H1 (cell line): ENCODE results near the gene RASSF5.

ENCODE experiments used
- BCL11A ChIP-seq, 2 experiments: IDR thresholded peaks; one replicate each; pipeline ENCODE4 v1.6.1; 2011; ENCODE audit warnings: low read depth in 2 of 2, low read length in 2 of 2, mild to moderate bottlenecking in 2 of 2
- CEBPB ChIP-seq: IDR thresholded peaks from 2 replicates; pipeline ENCODE4 v1.6.1; 2012; ENCODE audit warnings: low read depth, low read length
- CREB1 ChIP-seq: IDR thresholded peaks from 2 replicates; pipeline ENCODE4 v1.6.1; 2012; ENCODE audit warnings: inconsistent platforms
- EZH2 ChIP-seq: fragments of 200-600 bp; sonication (generic); IDR thresholded peaks from 2 replicates; pipeline ENCODE4 v1.7.1; 2012; ENCODE audit warnings: low read depth, mild to moderate bottlenecking, moderate library complexity, low read length, inconsistent platforms; ENCODE audit not compliant: severe bottlenecking
- POLR2A ChIP-seq, 2 experiments: IDR thresholded peaks; 1 replicate in 1 of 2; 2 replicates in 1 of 2; pipeline ENCODE4 v1.6.1; 2011; ENCODE audit warnings: low read depth in 2 of 2, low read length in 2 of 2, mild to moderate bottlenecking in 2 of 2; ENCODE audit errors: control extremely low read depth in 1 of 2
- RNF2 ChIP-seq: fragments of 200-900, 300-1000 bp; sonication (generic); IDR thresholded peaks from 2 replicates; pipeline ENCODE4 v1.7.1; 2016; ENCODE audit warnings: borderline replicate concordance, low read depth, mild to moderate bottlenecking, antibody characterized with exemption, low read length; ENCODE audit not compliant: poor library complexity, severe bottlenecking; ENCODE audit errors: missing control alignments
- SAP30 ChIP-seq: fragments of 300-600 bp; sonication (generic); IDR thresholded peaks from 2 replicates; pipeline ENCODE4 v1.7.1; 2012; ENCODE audit warnings: low read length, moderate library complexity, mild to moderate bottlenecking, inconsistent platforms; ENCODE audit not compliant: insufficient read depth, insufficient replicate concordance
- SIN3A ChIP-seq, 2 experiments: IDR thresholded peaks in 1 of 2; conservative IDR thresholded peaks in 1 of 2; 2 replicates each; pipeline ENCODE4 v1.6.1; 2011 to 2012; ENCODE audit warnings: low read length in 2 of 2, improper control_type of control experiment in 1 of 2, low read depth in 1 of 2, mild to moderate bottlenecking in 1 of 2
- SP4 ChIP-seq: IDR thresholded peaks from 2 replicates; pipeline ENCODE4 v1.6.1; 2012; ENCODE audit warnings: low read length, inconsistent platforms
- YY1 ChIP-seq: IDR thresholded peaks from 2 replicates; pipeline ENCODE4 v1.6.1; 2011; ENCODE audit warnings: low read depth, mild to moderate bottlenecking, low read length
- TF ChIP-seq, protein P1 (sequence below): IDR thresholded peaks from 2 replicates; pipeline ENCODE4 v1.6.1; 2011; ENCODE audit warnings: low read depth, mild to moderate bottlenecking, low read length; ENCODE audit not compliant: insufficient read depth
- TF ChIP-seq, protein P2 (sequence below), 3 experiments: IDR thresholded peaks; 1 replicate in 2 of 3; 2 replicates in 1 of 3; pipeline versions ENCODE4 v1.5.1 to v1.6.1; 2011; ENCODE audit warnings: low read length in 3 of 3, mild to moderate bottlenecking in 3 of 3, inconsistent platforms in 2 of 3, low read depth in 1 of 3, moderate library complexity in 1 of 3; ENCODE audit not compliant: insufficient read depth in 1 of 3; ENCODE audit errors: control extremely low read depth in 1 of 3

DNA sequence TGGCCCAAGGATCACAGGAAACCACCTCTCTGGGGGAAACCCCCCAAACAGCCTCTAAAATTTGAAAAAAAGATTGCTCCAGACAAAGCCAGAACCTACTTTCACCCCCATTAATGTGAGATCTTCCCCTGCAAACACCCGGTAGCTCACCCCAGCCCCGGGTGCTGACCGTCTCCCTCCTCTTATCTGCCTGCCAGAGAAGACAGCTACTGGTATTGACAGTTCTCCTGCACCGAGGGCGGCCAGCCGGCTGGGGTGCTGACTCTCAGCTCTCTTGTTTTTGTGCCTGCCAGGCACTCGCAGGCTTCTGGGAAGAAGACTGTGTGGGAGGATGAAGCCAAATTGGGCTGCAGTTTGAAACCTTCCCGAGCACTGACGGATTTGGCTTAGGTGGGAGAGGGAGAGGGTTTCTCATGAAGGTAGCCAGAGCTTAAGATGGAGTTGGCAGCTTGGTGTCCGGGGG lies 48.2 kb downstream of the RASSF5 start:
- TF ChIP-seq, protein P1, sequence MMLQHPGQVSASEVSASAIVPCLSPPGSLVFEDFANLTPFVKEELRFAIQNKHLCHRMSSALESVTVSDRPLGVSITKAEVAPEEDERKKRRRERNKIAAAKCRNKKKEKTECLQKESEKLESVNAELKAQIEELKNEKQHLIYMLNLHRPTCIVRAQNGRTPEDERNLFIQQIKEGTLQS: no peak
- no peak for TF ChIP-seq CREB1
- TF ChIP-seq, protein P2, sequence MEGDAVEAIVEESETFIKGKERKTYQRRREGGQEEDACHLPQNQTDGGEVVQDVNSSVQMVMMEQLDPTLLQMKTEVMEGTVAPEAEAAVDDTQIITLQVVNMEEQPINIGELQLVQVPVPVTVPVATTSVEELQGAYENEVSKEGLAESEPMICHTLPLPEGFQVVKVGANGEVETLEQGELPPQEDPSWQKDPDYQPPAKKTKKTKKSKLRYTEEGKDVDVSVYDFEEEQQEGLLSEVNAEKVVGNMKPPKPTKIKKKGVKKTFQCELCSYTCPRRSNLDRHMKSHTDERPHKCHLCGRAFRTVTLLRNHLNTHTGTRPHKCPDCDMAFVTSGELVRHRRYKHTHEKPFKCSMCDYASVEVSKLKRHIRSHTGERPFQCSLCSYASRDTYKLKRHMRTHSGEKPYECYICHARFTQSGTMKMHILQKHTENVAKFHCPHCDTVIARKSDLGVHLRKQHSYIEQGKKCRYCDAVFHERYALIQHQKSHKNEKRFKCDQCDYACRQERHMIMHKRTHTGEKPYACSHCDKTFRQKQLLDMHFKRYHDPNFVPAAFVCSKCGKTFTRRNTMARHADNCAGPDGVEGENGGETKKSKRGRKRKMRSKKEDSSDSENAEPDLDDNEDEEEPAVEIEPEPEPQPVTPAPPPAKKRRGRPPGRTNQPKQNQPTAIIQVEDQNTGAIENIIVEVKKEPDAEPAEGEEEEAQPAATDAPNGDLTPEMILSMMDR (IDR thresholded peaks at IDR 0.05; ENCODE audit: control extremely low read depth in 1 of 3, insufficient read depth in 1 of 3, low read depth in 1 of 3, low read length in 3 of 3): no peak
- TF ChIP-seq SIN3A (conservative IDR thresholded peaks at IDR 0.05 in 1 of 2, IDR thresholded peaks at IDR 0.05 in 1 of 2; ENCODE audit: low read depth in 1 of 2, low read length in 2 of 2): no peak
- TF ChIP-seq EZH2: no peak
- no peak for TF ChIP-seq BCL11A (IDR thresholded peaks at IDR 0.05; ENCODE audit: low read depth in 2 of 2, low read length in 2 of 2)
- TF ChIP-seq YY1: no peak
- TF ChIP-seq SAP30: no peak
- no peak for TF ChIP-seq RNF2
- no peak for TF ChIP-seq SP4
- no peak for TF ChIP-seq CEBPB
- no peak for TF ChIP-seq POLR2A (IDR thresholded peaks at IDR 0.05; ENCODE audit: control extremely low read depth in 1 of 2, low read depth in 2 of 2, low read length in 2 of 2)
